Mesenchymal stem cell (in vitro differentiated cells and primary cell): Measurements from ENCODE around the gene CYTH3.

Source experiments
- DNase-seq: peaks from one replicate; pipeline ENCODE4 v3.0.0-alpha.2; 2013
- H2AFZ ChIP-seq: one replicate; pipeline ENCODE4 v1.6.1; 2013; ENCODE audit warnings: low read depth, mild to moderate bottlenecking, control low read depth, inconsistent platforms, low read length, moderate library complexity
- H2AK5ac ChIP-seq: 2 replicates; pipeline ENCODE4 v1.6.1; 2013; ENCODE audit warnings: low read length, moderate library complexity, mild to moderate bottlenecking, inconsistent platforms; ENCODE audit not compliant: severe bottlenecking
- H2BK120ac ChIP-seq: one replicate; pipeline ENCODE4 v1.6.1; 2013; ENCODE audit warnings: low read depth, mild to moderate bottlenecking, inconsistent platforms, low read length, moderate library complexity
- H2BK12ac ChIP-seq, 2 experiments: one replicate each; pipeline ENCODE4 v1.6.1; 2013; ENCODE audit warnings: inconsistent platforms in 2 of 2, low read length in 2 of 2, mild to moderate bottlenecking in 2 of 2, moderate library complexity in 2 of 2, control low read depth in 1 of 2
- H2BK15ac ChIP-seq: one replicate; pipeline ENCODE4 v1.6.1; 2013; ENCODE audit warnings: mild to moderate bottlenecking, low read depth, inconsistent platforms; ENCODE audit not compliant: poor library complexity, severe bottlenecking
- H2BK5ac ChIP-seq: 2 replicates; pipeline ENCODE4 v1.6.1; 2013; ENCODE audit warnings: low read depth, mild to moderate bottlenecking, low read length, control low read depth, inconsistent platforms; ENCODE audit not compliant: poor library complexity, severe bottlenecking
- H3K14ac ChIP-seq, 2 experiments: one replicate each; pipeline ENCODE4 v1.6.1; 2013; ENCODE audit warnings: inconsistent platforms in 2 of 2, low read length in 2 of 2, control low read depth in 1 of 2, mild to moderate bottlenecking in 1 of 2, moderate library complexity in 1 of 2
- H3K18ac ChIP-seq, 2 experiments: one replicate each; pipeline ENCODE4 v1.6.1; 2013; ENCODE audit warnings: inconsistent platforms in 2 of 2, low read length in 2 of 2, control low read depth in 1 of 2, low read depth in 1 of 2, mild to moderate bottlenecking in 1 of 2
- H3K23ac ChIP-seq, 2 experiments: one replicate each; pipeline ENCODE4 v1.6.1; 2013; ENCODE audit warnings: inconsistent platforms in 2 of 2, low read length in 2 of 2, mild to moderate bottlenecking in 2 of 2, moderate library complexity in 2 of 2, control low read depth in 1 of 2
- H3K27ac ChIP-seq: 2 replicates; pipeline ENCODE4 v1.5.1; 2013; ENCODE audit warnings: mild to moderate bottlenecking, moderate library complexity, low read length, control low read depth, inconsistent platforms; ENCODE audit not compliant: poor library complexity, severe bottlenecking
- H3K27me3 ChIP-seq, 2 experiments: 2 replicates each; pipeline versions ENCODE4 v1.6.1 to v1.7.0; 2013; ENCODE audit warnings: low read length in 2 of 2, mild to moderate bottlenecking in 2 of 2, moderate library complexity in 2 of 2, control low read depth in 1 of 2, inconsistent platforms in 1 of 2; ENCODE audit not compliant: control insufficient read depth in 1 of 2, insufficient read depth in 1 of 2
- H3K36me3 ChIP-seq, 2 experiments: 2 replicates each; pipeline versions ENCODE4 v1.6.1 to v1.7.0; 2013; ENCODE audit warnings: low read length in 2 of 2, control low read depth in 1 of 2, inconsistent platforms in 1 of 2, low read depth in 1 of 2, mild to moderate bottlenecking in 1 of 2; ENCODE audit not compliant: insufficient read depth in 2 of 2, control insufficient read depth in 1 of 2
- H3K4ac ChIP-seq, 2 experiments: one replicate each; pipeline ENCODE4 v1.6.1; 2013; ENCODE audit warnings: inconsistent platforms in 2 of 2, low read length in 2 of 2, mild to moderate bottlenecking in 2 of 2, moderate library complexity in 2 of 2, control low read depth in 1 of 2, low read depth in 1 of 2
- H3K4me1 ChIP-seq: 2 replicates; pipeline ENCODE4 v1.6.1; 2013; ENCODE audit warnings: low read depth, low read length, control low read depth; ENCODE audit not compliant: control insufficient read depth, insufficient read depth
- H3K4me2 ChIP-seq: 2 replicates; pipeline ENCODE4 v1.6.1; 2013; ENCODE audit warnings: low read length, mild to moderate bottlenecking, inconsistent platforms; ENCODE audit not compliant: poor library complexity, severe bottlenecking
- H3K4me3 ChIP-seq, 2 experiments: 2 replicates each; pipeline versions ENCODE4 v1.5.1 to v1.7.0; 2013; ENCODE audit warnings: low read length in 2 of 2, mild to moderate bottlenecking in 2 of 2, control low read depth in 1 of 2, low read depth in 1 of 2; ENCODE audit not compliant: insufficient read depth in 1 of 2
- H3K79me1 ChIP-seq: replicated peaks from 2 replicates; pipeline ENCODE4 v1.6.1; 2013; ENCODE audit warnings: mild to moderate bottlenecking, control low read depth, low read length, inconsistent platforms; ENCODE audit not compliant: poor library complexity, severe bottlenecking
- H3K9ac ChIP-seq: 2 replicates; pipeline ENCODE4 v1.7.0; 2013; ENCODE audit warnings: mild to moderate bottlenecking, low read length, moderate library complexity
- H3K9me3 ChIP-seq: 2 replicates; pipeline ENCODE4 v1.7.0; 2013; ENCODE audit warnings: mild to moderate bottlenecking, low read length; ENCODE audit not compliant: control insufficient read depth
- H4K8ac ChIP-seq: one replicate; pipeline ENCODE4 v1.6.1; 2013; ENCODE audit warnings: inconsistent platforms, mild to moderate bottlenecking, low read length, moderate library complexity
- H4K91ac ChIP-seq: one replicate; pipeline ENCODE4 v1.6.1; 2013; ENCODE audit warnings: mild to moderate bottlenecking, low read length, inconsistent platforms
- WGBS: methylation state at CpG from one replicate; pipeline ENCODE4 v1.1.7; 2013; ENCODE audit warnings: mixed read lengths; 5-methylcytosine and 5-hydroxymethylcytosine counted together

The CYTH3 gene

GRCh38 chr7:6205971-6206660, 66.3 kb downstream of the CYTH3 start:
- H3K27me3 ChIP-seq, result no peaks in the 10 kb centered on the region
- DNase-seq, result no peak

GRCh38 chr7:6203381-6203780, 69.0 kb downstream of the CYTH3 start:
- Histone ChIP-seq H3K9ac (no peak overlapping the region), H3K4ac (no peak overlapping the region), H3K27ac (no peak overlapping the region), H2AK5ac (no peak overlapping the region), H3K14ac (no peak overlapping the region), H3K36me3 (peaks cover 0 to 4% of the 10 kb centered on the region in 2 experiments), H3K23ac (no peak overlapping the region), H3K18ac (no peak overlapping the region), H2AFZ (no peak overlapping the region), H3K4me1 (peaks cover 6% of the 10 kb centered on the region), H2BK12ac (no peak overlapping the region), H2BK15ac (no peak overlapping the region), H2BK5ac (no peak overlapping the region), H3K4me2 (no peak overlapping the region), H3K4me3 (no peak overlapping the region), H3K79me1 (peaks cover 25% of the 10 kb centered on the region), H3K27me3 (no peaks in the 10 kb centered on the region), H4K8ac (no peak overlapping the region), H3K9me3 (no peaks in the 10 kb centered on the region), H2BK120ac (no peak overlapping the region), H4K91ac (no peak overlapping the region)
- WGBS, result no CpG with 5 or more reads among the region's 5 CpGs
- DNase-seq, result no peak

More at GRCh38 chr7:6205971-6206660, 66.3 kb downstream of the CYTH3 start:
- peaks cover 4% of the 10 kb centered on the region for H3K4me1 ChIP-seq
- no peak overlapping the region for H3K4me3 ChIP-seq
- no peak overlapping the region for H4K8ac ChIP-seq
- H2BK5ac ChIP-seq, result no peak overlapping the region
- H2BK15ac ChIP-seq, result no peak overlapping the region
- H3K4ac ChIP-seq, result no peak overlapping the region
- H2BK12ac ChIP-seq, result no peak overlapping the region
- H3K23ac ChIP-seq, result no peak overlapping the region
- H2AK5ac ChIP-seq, result no peak overlapping the region
- no peak overlapping the region for H3K4me2 ChIP-seq
- H3K79me1 ChIP-seq, result peaks cover 30% of the 10 kb centered on the region
- no peak overlapping the region for H3K9ac ChIP-seq
- peaks cover 0 to under 1% of the 10 kb centered on the region in 2 experiments for H3K36me3 ChIP-seq
- H3K18ac ChIP-seq, result no peak overlapping the region
- no peak overlapping the region for H2BK120ac ChIP-seq
- 85% methylated on average over 3 of the region's 3 CpGs for WGBS
- H4K91ac ChIP-seq, result no peak overlapping the region
- no peaks in the 10 kb centered on the region for H3K9me3 ChIP-seq
- no peak overlapping the region for H3K27ac ChIP-seq
- no peak overlapping the region for H3K14ac ChIP-seq
- H2AFZ ChIP-seq, result no peak overlapping the region

DNA sequence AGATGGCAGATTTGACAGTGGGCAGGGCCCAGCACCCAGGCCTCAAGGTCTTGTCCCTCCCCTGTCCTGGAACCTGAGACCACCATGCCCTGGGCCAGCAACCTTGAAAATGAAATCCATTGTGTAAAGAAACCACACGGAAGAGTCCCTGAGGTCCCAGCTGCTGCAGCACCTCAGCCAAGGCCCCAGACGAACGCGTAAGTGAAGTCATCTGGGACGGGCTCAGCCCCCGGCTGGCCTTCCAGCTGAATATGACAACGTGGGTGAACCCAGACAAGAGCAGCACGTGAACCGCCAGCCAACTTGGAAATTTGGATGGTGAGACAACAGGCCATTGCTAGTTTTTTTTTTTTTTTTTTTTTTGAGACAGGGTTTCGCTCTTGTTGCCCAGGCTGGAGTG, 70.3 kb downstream of the CYTH3 start:
- H3K18ac ChIP-seq, result no peak overlapping the region
- H2BK120ac ChIP-seq, result no peak overlapping the region
- H3K23ac ChIP-seq, result no peak overlapping the region
- no peak overlapping the region for H4K91ac ChIP-seq
- peaks cover 6% of the 10 kb centered on the region for H3K4me1 ChIP-seq
- no peak overlapping the region for H3K9ac ChIP-seq
- peak overlapping the region; percentile 7 for H2BK15ac ChIP-seq
- no peaks in the 10 kb centered on the region for H3K9me3 ChIP-seq
- no peak overlapping the region for H2BK12ac ChIP-seq
- H3K27ac ChIP-seq, result no peak overlapping the region
- no peak overlapping the region for H3K4ac ChIP-seq
- no peak overlapping the region for H3K4me3 ChIP-seq
- H3K27me3 ChIP-seq, result no peaks in the 10 kb centered on the region
- WGBS, result 97% methylated on average over 10 of the region's 10 CpGs
- peaks cover 0 to 4% of the 10 kb centered on the region in 2 experiments for H3K36me3 ChIP-seq
- H4K8ac ChIP-seq, result no peak overlapping the region
- no peak overlapping the region for H2BK5ac ChIP-seq
- no peak for DNase-seq
- no peak overlapping the region for H3K4me2 ChIP-seq
- H2AK5ac ChIP-seq, result no peak overlapping the region
- no peak overlapping the region for H2AFZ ChIP-seq
- peaks cover 26% of the 10 kb centered on the region for H3K79me1 ChIP-seq
- H3K14ac ChIP-seq, result no peak overlapping the region

DNA sequence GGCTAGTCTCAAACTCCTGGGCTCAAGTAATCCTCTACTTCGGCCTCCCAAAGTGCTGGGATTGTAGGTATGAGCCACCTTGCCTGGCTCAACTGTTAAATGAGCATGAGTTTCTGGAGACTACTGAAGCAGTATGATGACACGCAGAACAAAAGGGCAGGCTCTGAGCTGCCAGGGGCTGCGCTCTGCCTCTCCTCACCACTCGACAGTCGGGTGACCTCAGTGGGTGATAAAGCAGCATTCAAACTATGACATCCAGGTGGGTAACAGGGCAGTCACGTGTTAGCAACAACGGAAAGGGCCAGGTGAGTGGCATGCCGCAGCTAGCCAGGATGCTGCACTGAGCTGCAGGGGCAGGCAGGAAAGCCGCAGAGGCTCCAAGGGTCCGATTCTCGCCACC, 71.5 kb downstream of the CYTH3 start:
- peaks cover 27% of the 10 kb centered on the region for H3K79me1 ChIP-seq
- no peak overlapping the region for H2AK5ac ChIP-seq
- H3K18ac ChIP-seq, result no peak overlapping the region
- H2BK120ac ChIP-seq, result no peak overlapping the region
- H2AFZ ChIP-seq, result no peak overlapping the region
- H4K8ac ChIP-seq, result peak overlapping the region; percentile 43
- no peak overlapping the region for H3K14ac ChIP-seq
- H4K91ac ChIP-seq, result no peak overlapping the region
- no peak overlapping the region for H2BK5ac ChIP-seq
- H3K4me2 ChIP-seq, result no peak overlapping the region
- H3K4me3 ChIP-seq, result no peak overlapping the region
- WGBS, result 94% methylated on average over 11 of the region's 11 CpGs
- H3K36me3 ChIP-seq, result peaks cover 0 to 4% of the 10 kb centered on the region in 2 experiments
- H2BK12ac ChIP-seq, result no peak overlapping the region
- H3K23ac ChIP-seq, result no peak overlapping the region
- DNase-seq, result no peak
- no peak overlapping the region for H3K9ac ChIP-seq
- peaks cover 6% of the 10 kb centered on the region for H3K4me1 ChIP-seq
- no peak overlapping the region for H2BK15ac ChIP-seq
- H3K4ac ChIP-seq, result no peak overlapping the region
- no peak overlapping the region for H3K27ac ChIP-seq
- H3K27me3 ChIP-seq, result no peaks in the 10 kb centered on the region
- no peaks in the 10 kb centered on the region for H3K9me3 ChIP-seq
